NCI-H748 treated with DMSO at 0.1 percent for 48 hours (cell line): ENCODE data around the gene CCNB1.
"Not testable (repeated sequence)": the region's sequence is repeated elsewhere in the genome, so short reads cannot be mapped to it uniquely, and the experiment has no call there.

Experiments used
- DNase-seq: peaks from one replicate; lab custom pipeline; 2025; lab: John Stamatoyannopoulos, UW

Gene CCNB1

GRCh38 chr5:69184621-69185020 lies 17.7 kb downstream of the CCNB1 start:
- DNase-seq, result no peak

- no peak for DNase-seq
These were observed 20.4 kb downstream of the CCNB1 start for GRCh38 chr5:69187342-69187741.

- DNase-seq, result no peak
These were observed 21.8 kb downstream of the CCNB1 start for GRCh38 chr5:69188811-69189161.

- peak; percentile 93 for DNase-seq
These were observed 22.5 kb downstream of the CCNB1 start, which contains the start of gene CENPH for GRCh38 chr5:69189162-69190086. Gene CENPH (plus strand): TSS chr5:69189583. CDS start chr5:69189635, 52 bp downstream.

- DNase-seq, result no peak
These were observed 35.5 kb downstream of the CCNB1 start for GRCh38 chr5:69202497-69202896.

- no peak for DNase-seq
These were observed 39.7 kb downstream of the CCNB1 start for GRCh38 chr5:69206528-69207190.

- no peak for DNase-seq
These were observed 42.7 kb downstream of the CCNB1 start for GRCh38 chr5:69209602-69210001.

- DNase-seq, result no peak
These were observed 44.2 kb downstream of the CCNB1 start for GRCh38 chr5:69211200-69211599.

- DNase-seq, result no peak
These were observed 45.1 kb downstream of the CCNB1 start for GRCh38 chr5:69212022-69212421.

GRCh38 chr5:69213513-69214215 lies 46.7 kb downstream of the CCNB1 start:
- DNase-seq, result no peak

- no peak for DNase-seq
These were observed 50.2 kb downstream of the CCNB1 start for GRCh38 chr5:69217151-69217511.

GRCh38 chr5:69217548-69218526 lies 50.9 kb downstream of the CCNB1 start:
- DNase-seq, result peak; percentile 86

GRCh38 chr5:69219939-69220338 lies 53.0 kb downstream of the CCNB1 start:
- DNase-seq, result no peak

GRCh38 chr5:69220371-69220770 lies 53.4 kb downstream of the CCNB1 start:
- DNase-seq, result not testable (repeated sequence)

GRCh38 chr5:69220833-69221232 lies 53.9 kb downstream of the CCNB1 start:
- not testable (repeated sequence) for DNase-seq

- no peak for DNase-seq
These were observed 57.6 kb downstream of the CCNB1 start for GRCh38 chr5:69224520-69224919.

GRCh38 chr5:69225860-69226259 lies 58.9 kb downstream of the CCNB1 start:
- DNase-seq, result no peak
